Forelimb muscle (tissue), 1 donor: ENCODE results near the gene TGM5. TPM values are rescaled to one million over a fixed set of nuclear protein-coding genes. Genes with fewer than 3 reads are reported as not detected.
"Not testable (repeated sequence)": the region's sequence is repeated elsewhere in the genome, so short reads cannot be mapped to it uniquely, and the experiment has no call there.

Source experiments
- DNase-seq: peaks from one replicate; pipeline ENCODE4 v3.0.0-alpha.2; 2013; ENCODE audit warnings: low read depth
- polyA plus RNA-seq: library from polyadenylated mRNA; unstranded; fragments of 120-200 nt; gene quantifications from one replicate; pipeline ENCODE4 v1.2.1, GENCODE V29; 2013; ENCODE audit not compliant: insufficient read length

Gene TGM5
- polyA plus RNA-seq, 1 donor, result 0.16 TPM

DNA sequence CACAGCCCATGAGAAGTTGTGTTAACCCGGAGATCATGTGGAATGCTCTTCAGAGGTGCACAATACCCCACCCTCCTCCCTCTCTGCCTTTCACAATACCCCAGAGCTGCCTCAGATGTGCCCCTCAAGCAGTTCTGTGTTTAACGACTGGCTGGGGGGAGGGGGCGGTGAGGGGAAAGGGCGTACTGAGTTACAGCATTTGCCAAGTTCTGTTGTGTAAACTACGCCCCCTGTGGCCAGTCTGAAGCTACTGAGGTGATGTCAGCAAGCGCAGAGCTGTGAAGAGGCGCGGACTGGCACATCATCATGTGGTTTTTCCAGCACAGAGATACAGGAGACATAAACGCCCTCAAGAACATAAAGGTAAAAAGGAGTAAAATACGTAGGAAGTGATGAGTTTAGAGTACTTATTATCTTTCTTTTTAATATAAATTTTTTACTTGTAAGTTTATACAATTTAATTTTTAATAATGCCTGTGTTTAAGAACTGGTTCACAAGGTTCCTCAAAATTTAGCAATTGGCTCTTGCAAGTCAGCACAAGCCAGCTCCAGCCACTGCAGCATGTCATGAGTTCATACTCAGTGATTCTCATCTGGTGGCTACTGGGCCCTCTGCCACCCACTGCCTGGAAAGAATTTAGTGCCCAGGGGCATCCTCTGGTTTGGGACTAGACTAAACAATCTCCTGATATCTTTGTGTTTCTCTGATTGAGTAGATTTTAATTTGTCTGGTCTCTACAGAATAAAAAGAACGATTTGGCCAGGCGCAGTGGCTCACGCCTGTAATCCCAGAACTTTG is 47.6 kb downstream of the TGM5 start:
- no peak for DNase-seq

DNA sequence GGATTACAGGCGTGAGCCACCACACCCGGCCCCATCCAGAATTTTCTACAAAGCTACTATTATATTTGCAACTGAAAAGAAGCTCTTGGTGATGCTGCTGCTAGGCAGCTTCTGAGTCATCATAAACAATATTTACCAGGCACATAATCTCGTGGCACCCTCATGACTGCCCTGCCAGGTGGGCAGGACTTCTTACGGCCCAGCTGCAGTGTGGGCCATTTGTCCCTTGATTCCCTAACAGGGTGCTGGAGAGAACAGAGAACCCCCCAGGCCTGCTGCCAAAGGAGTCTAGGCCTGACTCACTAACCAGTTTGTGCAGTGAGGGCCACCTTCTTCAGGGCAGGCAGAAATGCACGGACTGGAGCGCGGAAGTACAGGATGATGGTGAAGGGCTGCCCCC is 50.8 kb downstream of the TGM5 start:
- DNase-seq, result no peak

DNA sequence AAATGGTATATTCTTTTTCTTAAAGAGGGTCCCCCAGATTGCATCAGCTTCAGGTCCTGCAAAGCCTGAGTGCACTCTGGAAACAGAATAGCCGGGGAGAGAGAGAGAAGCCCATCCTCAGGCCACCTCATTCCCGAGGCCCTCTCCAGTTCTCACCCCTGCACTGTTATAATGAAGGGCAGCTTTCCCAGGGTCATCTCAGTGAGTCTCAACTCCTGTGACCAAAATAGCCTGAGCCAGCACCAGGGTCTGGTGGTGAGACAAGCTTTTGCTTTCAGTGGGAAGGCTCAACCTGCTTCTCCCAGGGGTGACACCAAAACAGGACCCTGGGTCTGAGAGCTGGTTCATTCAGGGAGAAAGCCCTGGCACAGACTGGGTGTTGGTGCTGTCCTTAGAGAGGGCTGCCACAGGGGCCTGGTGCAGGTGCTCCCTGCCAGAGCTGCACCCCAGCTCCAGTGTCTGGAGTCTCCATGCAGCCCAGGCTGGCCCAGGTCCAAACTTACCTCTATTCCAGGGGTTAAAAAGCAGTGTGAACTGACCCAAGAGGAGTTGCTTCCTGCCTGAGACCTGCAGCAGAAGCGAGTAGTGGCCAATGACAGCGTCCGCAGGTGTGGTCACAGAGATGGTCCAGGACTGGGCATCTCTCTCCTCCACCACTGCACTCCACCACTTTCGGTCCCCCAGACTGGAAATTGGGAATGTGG is 52.0 kb downstream of the TGM5 start:
- no peak for DNase-seq

DNA sequence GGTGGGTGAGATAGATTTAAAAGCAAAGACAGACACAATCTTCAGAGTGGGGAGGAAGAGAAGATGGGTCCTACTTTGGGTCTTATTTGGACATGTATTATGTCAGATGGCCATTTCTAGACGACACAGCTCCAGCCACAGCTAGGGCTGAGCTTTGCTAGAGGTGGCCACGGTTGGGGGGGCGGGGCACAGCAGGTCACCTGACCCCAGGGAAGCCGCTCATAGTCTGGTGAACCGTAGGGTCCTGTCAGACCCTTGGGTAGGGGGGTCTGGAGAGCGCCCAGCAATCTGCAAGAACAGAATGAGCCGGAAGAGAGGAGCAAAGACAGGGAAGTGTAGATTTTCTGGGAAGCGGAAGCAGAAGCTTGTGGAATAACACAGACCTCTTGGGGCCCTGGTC is 52.6 kb downstream of the TGM5 start:
- DNase-seq, result no peak

DNA sequence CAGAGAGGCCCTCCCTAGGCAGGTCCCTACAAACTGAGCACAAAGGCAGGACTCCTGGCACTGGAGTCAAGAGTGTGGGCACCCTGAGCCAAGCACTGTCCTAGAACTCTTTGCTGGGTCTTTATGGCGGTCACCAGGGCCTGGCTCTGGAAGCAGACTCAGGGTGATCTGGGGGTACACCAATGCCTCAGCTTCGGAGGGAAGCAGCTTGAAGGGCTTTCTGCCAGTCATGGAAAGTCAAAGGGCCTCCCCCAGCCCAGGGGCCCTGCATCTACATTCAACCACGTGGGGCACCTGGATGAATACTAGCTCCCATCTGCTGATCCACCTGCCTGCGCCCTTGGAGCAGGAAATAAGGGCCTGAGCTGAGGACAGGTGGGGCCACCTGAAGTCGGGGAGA is 53.3 kb downstream of the TGM5 start:
- no peak for DNase-seq

DNA sequence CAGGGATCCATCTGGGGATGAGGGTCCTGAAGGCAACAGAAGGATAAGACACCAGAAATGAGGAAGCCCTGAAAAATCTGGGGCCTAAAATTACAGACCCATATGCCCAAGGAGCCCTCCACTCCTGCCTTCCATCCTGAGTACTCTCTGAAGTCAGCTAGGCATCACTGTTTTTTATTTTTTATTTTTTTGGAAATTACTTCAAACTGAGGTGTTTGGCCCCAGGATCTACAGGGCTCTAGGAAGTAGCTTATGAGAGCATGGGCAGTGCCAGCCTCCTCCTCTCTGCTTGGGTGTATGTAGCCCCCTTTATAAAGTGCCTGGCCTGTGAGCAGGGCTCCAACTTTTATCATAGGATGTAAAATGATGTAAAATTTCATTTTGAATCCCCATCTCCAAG is 53.8 kb downstream of the TGM5 start:
- DNase-seq, result no peak

DNA sequence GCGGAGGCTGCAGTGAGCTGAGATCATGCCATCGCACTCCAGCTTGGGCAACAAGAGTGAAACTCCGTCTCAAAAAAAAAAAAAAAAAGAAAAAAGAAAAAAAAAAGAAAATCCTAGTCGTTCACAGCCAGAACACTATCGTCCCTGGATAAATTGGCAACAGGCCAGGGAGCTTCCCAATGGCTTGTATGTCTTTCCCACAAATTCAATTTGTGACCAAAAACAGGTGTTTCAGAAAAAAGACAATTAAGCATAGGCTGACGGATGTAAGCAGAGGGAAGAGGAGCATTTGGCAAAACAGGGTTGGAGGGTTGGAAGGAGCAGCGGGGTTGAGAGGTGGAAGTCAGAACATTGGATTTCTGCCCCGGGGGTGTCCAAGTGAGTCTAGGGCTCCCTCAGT is 54.4 kb downstream of the TGM5 start:
- DNase-seq, result no peak

DNA sequence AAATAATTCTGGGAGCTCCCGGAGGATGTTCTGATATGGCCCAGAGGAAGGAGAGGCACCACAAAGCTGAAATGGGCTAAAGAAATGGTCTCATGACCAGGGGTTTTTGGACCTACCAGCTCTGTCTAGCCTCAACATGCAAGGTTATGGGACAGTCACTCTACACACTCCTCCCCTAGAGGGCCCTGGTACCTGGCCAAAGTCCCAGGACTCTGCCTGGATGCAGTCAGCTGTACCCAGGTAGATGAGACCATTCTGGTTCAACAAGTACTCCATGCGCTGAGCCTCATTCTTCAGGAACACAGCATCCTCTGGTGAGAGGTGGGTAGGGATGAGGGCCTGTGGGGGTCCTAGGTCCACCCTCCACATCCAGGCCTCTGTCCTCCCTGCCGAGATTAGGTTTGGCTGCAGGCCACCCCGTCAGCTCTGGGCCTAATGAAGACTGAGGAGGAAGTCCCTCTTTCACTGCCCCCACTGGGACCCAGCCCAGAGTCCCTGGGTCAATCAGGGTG is 55.4 kb downstream of the TGM5 start:
- no peak for DNase-seq

DNA sequence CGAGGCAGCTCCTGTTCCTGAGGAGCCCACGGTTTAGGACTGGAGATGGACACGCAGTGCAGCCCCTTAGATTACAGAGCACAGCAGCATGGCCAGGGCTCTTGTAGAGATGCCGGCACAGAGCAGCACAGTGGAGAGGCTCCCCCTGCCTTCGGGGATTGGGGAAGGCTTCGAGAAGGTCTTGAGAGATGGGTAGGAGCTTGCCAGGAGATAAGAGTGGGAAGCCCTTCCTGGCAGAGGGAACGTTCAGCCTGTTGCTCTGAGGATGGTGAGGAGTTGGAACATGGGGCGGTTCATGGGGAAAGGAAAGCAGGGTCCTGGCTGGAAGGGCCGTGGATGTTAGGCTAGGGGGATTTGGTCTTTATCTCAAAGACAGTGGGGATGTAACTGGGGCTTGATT is 55.9 kb downstream of the TGM5 start:
- no peak for DNase-seq

DNA sequence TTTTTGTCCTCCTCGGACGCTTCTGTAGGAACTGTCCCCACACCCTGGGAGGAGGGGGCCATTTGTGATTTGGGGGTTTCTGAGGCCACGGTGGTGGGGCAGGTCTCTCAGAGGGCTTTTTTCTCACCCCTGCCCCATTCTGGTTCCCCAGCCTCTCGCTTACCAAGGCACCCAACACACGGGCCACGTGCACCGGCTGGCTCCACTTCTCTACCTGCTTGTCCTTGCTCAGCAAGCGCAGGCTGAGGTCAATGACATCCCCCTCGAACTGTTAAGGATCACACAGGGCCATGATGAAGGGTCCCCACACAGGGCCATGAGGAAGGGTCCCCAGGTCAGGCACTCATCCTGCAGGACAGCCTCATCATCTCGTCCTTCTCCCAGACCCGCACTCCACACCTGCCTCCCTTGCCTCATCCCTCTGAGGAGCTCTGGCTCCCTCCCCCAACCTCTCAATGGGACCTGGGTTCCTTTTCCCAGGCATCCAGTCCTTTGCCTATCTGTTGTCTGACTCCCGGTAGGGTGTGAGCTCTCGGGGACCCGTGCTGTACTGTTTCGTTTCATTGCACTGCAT is 56.5 kb downstream of the TGM5 start:
- no peak for DNase-seq

DNA sequence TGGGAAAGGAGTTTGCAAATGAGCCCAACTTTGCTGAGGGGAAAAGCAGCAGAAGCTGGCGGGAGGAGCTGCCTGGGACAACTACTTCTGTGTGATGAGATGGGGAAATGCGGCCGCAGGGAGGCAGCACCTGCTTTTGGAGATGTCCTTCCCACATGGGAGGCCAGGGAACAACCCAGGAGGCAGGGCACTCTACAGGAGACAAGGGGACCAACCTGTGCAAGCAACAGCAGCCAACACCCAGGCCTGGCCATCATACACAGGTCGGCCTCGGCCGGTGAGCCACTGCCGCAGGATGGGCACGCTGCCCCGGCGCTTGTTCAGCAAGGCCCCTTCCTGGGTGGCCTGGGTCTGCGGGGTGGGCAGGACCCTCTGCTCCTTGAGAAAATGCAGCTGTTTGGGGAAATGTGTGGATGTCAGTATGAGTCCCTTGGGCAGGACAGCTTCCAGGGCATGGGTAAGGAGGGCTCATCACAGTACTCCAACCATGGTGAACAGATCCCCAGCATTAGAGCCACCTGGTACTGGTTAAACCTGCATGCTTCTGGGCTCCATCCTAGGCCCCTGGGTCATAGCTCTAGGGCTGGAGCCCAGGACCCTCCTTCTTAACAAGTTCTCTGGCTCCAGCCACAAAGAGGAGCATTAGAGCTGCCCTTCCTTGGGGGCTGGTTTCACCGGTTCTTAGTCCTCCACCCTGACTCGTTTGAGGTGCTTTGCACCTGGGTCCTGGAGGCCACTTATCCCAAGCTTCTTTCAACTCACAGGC is 57.5 kb downstream of the TGM5 start:
- no peak for DNase-seq

DNA sequence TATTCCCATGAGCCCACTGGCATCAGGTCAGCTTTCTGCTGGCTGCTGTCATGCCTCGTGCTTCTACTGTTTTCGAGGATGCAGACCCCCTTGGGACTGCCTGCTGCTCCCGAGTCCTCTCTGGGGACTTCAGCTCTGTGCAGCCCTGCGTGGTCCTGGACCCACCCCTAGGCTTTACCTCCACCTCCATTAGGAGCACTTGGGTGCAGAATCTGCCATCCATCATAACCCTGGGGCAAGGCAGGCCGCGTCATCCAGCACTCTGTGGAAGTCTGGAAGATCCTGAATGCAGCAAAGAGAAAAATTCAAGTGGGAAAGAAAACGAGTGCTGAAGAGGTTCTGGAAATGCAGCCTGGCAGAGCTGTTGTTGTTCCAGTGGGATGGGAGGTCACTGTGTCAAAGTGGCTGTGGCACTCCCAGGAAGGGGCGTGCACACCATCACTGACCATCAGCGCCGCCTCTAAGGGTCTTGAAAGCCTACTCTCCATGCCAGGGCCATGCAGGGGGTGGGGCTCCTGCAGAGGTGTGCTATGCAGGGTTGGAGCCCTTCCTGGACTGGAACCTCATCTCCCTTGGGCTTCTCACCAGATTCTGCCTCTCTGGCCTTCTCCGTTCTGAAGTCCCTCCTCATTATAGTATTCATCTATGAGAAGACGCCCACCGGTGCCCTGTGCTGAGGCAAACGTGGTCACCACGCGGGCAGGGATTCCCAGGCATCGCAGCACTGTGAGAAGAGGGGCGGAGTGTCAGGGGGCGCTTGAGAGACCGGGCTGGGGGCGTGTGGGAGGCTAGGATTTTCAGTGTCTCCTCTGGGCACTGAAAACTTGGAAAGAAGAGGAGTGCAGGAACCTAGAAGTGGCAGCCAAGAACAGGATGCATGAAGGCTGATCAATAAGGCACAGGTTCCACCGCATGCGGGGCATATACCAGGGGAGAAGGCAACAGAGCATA is 58.4 kb downstream of the TGM5 start:
- DNase-seq, result no peak

DNA sequence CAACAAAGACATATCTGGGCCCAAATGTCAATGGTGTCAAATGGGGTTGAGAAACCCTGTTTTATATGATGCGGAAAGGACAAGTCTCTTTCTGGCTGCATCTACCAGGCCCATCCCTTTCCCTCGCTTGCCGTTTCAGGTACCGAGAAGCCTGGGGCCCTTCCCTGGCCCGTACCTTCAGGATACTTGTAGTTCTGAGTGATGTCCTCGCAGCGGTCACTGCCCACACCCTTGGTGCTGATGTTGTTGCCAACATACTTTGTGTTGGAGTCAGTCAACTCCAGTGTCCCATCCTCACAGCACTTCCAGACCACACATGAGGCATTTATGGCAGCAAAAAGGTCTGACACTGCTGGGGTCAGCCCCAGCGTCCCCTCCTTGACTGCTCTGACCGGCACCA is 59.7 kb downstream of the TGM5 start:
- DNase-seq, result no peak

DNA sequence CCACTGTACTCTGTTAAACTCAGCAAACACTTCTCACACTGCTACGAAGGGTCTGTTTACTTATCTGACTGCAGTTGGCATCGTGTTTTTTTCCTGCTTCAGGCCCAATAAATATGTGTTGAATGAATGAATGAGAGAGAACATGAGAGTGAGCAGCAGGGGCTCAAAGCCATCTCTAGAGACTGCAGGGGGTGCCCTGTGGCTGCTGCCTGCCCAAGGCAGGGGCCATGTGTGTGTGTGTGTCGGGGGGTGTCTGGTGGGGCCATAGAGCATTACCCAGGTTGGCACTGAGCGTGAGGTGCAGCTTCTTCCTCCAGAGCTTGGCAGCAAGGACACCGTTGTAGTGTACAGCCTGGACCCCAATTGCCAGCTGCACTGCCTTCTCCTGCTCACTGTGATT is 60.7 kb downstream of the TGM5 start:
- DNase-seq, result no peak

DNA sequence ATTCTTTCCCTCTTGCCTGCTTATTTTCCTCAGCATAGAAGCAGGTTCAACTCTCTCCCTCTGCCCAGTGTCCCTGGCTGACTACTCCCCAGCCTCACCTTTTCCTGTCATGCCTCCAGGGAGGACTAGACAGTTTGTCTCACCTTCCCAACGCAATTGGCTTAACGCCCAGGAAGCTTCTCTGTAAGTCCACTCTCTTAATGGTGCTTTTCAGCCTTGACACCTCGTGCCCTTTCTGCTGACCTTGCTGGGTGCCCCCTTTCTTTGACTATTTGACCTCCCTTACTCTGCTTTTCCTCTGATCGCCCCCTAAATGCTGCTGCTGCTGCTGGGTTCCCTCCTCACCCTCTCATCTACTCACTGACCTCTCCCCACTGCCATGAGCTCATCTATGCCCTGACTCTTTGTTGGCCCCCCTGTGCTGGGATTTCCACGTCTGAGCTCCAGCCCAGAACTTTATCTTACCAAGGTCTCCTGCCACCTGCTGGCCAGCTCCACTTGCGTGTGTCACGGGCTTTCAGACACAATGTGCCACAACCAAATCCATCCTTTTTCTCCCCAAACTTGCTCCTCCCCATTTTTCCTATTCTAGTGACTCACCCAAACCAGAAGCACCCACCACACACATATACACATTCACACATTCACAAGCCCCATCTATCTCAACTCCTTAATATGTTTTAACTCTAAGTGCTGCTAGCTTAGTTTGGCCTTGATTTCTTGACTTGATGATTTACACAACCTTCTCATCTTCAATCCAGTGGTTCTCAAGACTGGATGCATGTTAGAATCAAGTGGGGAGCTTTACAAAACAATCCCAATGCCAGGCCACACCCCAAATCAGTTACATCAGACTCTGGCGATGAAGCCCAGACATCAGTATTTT is 62.5 kb downstream of the TGM5 start:
- no peak for DNase-seq

DNA sequence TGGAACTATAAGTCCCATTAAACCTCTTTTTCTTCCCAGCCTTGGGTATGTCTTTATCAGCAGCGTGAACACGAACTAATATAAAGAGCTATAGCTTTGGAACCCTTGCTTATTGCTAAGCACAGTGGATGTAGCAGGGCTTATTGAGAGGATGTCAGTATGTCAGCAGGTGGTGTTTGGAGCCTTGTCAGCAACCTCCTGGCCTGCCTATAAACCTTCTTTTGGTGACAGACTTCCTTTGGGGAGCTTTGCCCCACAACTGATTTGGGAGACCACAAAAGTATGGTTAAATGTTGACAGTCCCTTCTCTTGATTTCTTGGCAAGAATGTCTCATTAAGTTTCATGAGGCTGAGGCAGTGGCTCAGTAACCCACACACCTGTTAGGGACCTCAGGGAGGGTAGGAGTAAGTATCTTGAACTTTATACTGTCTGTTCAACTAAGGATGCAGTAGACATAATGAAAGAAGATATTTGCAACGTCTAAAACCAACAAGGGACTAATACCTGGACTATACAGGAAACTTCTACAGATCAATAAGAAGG is 66.7 kb downstream of the TGM5 start:
- DNase-seq, result no peak

DNA sequence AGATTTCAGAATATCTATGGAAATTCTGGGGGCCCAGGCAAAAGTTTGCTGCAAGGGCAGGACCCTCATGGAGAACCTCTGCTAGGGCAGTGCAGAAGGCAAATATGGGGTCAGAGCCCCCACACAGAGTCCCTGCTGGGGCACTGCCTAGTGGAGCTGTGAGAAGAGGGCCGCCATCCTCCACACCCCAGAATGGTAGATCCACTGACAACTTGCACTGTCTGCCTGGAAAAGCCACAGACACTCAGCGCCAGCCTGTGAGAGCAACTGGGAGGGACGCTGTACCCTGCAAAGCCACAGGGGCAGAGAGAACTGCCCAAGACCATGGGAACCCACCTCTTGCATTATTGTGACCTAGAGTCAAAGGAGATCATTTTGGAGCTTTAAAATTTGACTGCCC is 67.7 kb downstream of the TGM5 start:
- DNase-seq, result no peak

DNA sequence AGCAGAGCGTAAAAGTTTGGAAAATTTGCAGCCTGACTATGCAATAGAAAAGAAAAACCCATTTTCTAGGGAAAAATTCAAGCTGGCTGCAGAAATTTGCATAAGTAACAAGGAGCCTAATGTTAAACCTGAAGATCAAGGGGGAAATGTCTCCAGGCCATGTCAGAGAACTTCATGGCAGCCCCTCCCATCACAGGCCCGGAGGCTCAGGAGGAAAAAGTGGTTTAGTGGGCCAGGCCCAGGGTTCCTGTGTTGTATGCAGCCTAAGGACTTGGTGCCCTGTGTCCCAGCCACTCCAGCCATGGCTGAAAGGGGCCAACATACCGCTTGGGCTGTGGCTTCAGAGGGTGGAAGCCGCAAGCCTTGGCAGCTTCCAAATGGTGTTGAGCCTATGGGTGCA is 68.2 kb downstream of the TGM5 start:
- DNase-seq, result not testable (repeated sequence)

DNA sequence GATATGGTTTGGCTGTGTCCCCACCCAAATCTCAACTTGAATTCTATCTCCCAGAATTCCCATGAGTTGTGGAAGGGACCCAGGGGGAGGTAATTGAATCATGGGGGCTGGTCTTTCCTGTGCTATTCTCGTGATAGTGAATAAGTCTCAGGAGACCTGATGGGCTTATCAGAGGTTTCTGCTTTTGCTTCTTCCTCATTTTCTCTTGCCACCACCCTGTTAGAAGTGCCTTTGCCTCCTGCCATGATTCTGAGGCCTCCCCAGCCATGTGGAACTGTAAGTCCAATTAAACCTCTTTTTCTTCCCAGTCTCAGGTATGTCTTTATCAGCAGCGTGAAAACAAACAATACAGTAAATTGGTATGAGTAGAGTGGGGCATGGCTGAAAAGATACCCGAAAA is 69.0 kb downstream of the TGM5 start:
- not testable (repeated sequence) for DNase-seq
